Breast epithelium (tissue), 3 donors: ENCODE results near the gene KCNG1.

Experiments
- CTCF ChIP-seq, 3 donors: fragments of 450-650 bp; IDR thresholded peaks; one replicate each; pipeline ENCODE4 v1.5.1; 2016 to 2017; ENCODE audit warnings: antibody characterized with exemption in 3 of 3, mild to moderate bottlenecking in 3 of 3, moderate library complexity in 3 of 3
- POLR2A ChIP-seq: fragments of 450-650 bp; IDR thresholded peaks from one replicate; pipeline ENCODE4 v1.6.1; 2016; ENCODE audit warnings: antibody characterized with exemption, mild to moderate bottlenecking, moderate library complexity

GRCh38 chr20:50977066-50978021 is 45.6 kb downstream of the KCNG1 start:
- no peak for TF ChIP-seq CTCF (IDR thresholded peaks at IDR 0.05)
- no peak for TF ChIP-seq POLR2A
